SU-DHL-6 (cell line): ENCODE results near the gene DCBLD2.

Experiments used
- H2AFZ ChIP-seq: fragments of 200-600 bp; sonication (generic); 2 replicates; pipeline ENCODE4 v1.6.1; 2014; ENCODE audit warnings: low read depth, mild to moderate bottlenecking, moderate library complexity, mixed read lengths, antibody characterized with exemption, low read length; ENCODE audit not compliant: severe bottlenecking
- H3F3A ChIP-seq: fragments of 200-600 bp; shearing (Covaris generic); 2 replicates; pipeline ENCODE4 v1.6.0; 2016; ENCODE audit warnings: antibody characterized with exemption, mild to moderate bottlenecking; ENCODE audit not compliant: insufficient read depth
- H3K27ac ChIP-seq: fragments of 200-600 bp; sonication (generic); 2 replicates; pipeline ENCODE4 v1.5.1; 2016; ENCODE audit warnings: low read depth, mild to moderate bottlenecking, low read length, moderate library complexity, mixed read lengths
- H3K27me3 ChIP-seq: fragments of 200-600 bp; sonication (generic), shearing (Covaris generic); 2 replicates; pipeline ENCODE4 v1.6.0; 2014; ENCODE audit warnings: mild to moderate bottlenecking, low read length
- H3K36me3 ChIP-seq: fragments of 200-600 bp; sonication (generic); 2 replicates; pipeline ENCODE4 v1.6.1; 2014; ENCODE audit warnings: mild to moderate bottlenecking, low read length, mixed read lengths
- H3K4me2 ChIP-seq: fragments of 300-600, 200-600 bp; shearing (Covaris generic), sonication (generic); 2 replicates; pipeline ENCODE4 v1.6.0; 2014; ENCODE audit warnings: low read length, low read depth, mild to moderate bottlenecking; ENCODE audit not compliant: poor library complexity, severe bottlenecking
- H3K4me3 ChIP-seq: fragments of 200-600 bp; sonication (generic); 2 replicates; pipeline ENCODE4 v1.5.1; 2014; ENCODE audit warnings: antibody characterized with exemption, low read length, mild to moderate bottlenecking, mixed read lengths; ENCODE audit not compliant: insufficient read depth, poor library complexity, severe bottlenecking
- H3K79me2 ChIP-seq: fragments of 200-600 bp; sonication (generic); 2 replicates; pipeline ENCODE4 v1.6.1; 2014; ENCODE audit warnings: mild to moderate bottlenecking, low read length, moderate library complexity; ENCODE audit not compliant: insufficient read depth
- H3K9ac ChIP-seq: fragments of 200-600 bp; sonication (generic); 2 replicates; pipeline ENCODE4 v1.7.0; 2014; ENCODE audit warnings: mild to moderate bottlenecking, low read length
- H3K9me2 ChIP-seq: fragments of 200-600 bp; sonication (generic); replicated peaks from 2 replicates; pipeline ENCODE4 v1.6.1; 2014; ENCODE audit warnings: low read length; ENCODE audit not compliant: insufficient read depth
- H3K9me3 ChIP-seq: fragments of 200-600 bp; sonication (generic); 2 replicates; pipeline ENCODE4 v1.6.1; 2014; ENCODE audit warnings: low read length, mixed read lengths; ENCODE audit not compliant: insufficient read depth
- H4K20me1 ChIP-seq: fragments of 200-600 bp; sonication (generic); 2 replicates; pipeline ENCODE4 v1.6.1; 2014; ENCODE audit warnings: low read depth, mild to moderate bottlenecking, antibody characterized with exemption, low read length, moderate library complexity, mixed read lengths
- EZH2phosphoT487 ChIP-seq: fragments of 200-600 bp; sonication (generic), shearing (Covaris generic); conservative IDR thresholded peaks from 2 replicates; pipeline ENCODE4 v1.6.1; 2018; ENCODE audit warnings: mild to moderate bottlenecking, antibody characterized with exemption, low read length, moderate library complexity, mixed read lengths
- TF ChIP-seq, protein P1 (sequence below): fragments of 200-600 bp; sonication (generic); IDR thresholded peaks from one replicate; pipeline ENCODE4 v1.5.1; 2017; ENCODE audit warnings: antibody characterized with exemption, mild to moderate bottlenecking, low read length, moderate library complexity; ENCODE audit not compliant: insufficient read depth, poor library complexity, severe bottlenecking

Gene DCBLD2

GRCh38 chr3:98806521-98806920, 95.0 kb downstream of the DCBLD2 start:
- Histone ChIP-seq H3K79me2 (no peaks in the 10 kb centered on the region), H3K4me3 (no peak overlapping the region), H4K20me1 (no peaks in the 10 kb centered on the region), H2AFZ (no peak overlapping the region), H3K27ac (no peak overlapping the region), H3K27me3 (no peaks in the 10 kb centered on the region), H3K9me2 (no peaks in the 10 kb centered on the region), H3F3A (no peaks in the 10 kb centered on the region), H3K9me3 (no peaks in the 10 kb centered on the region), H3K4me2 (no peak overlapping the region), H3K36me3 (no peaks in the 10 kb centered on the region), H3K9ac (no peak overlapping the region)
- no peak for TF ChIP-seq EZH2phosphoT487
- TF ChIP-seq, protein P1, sequence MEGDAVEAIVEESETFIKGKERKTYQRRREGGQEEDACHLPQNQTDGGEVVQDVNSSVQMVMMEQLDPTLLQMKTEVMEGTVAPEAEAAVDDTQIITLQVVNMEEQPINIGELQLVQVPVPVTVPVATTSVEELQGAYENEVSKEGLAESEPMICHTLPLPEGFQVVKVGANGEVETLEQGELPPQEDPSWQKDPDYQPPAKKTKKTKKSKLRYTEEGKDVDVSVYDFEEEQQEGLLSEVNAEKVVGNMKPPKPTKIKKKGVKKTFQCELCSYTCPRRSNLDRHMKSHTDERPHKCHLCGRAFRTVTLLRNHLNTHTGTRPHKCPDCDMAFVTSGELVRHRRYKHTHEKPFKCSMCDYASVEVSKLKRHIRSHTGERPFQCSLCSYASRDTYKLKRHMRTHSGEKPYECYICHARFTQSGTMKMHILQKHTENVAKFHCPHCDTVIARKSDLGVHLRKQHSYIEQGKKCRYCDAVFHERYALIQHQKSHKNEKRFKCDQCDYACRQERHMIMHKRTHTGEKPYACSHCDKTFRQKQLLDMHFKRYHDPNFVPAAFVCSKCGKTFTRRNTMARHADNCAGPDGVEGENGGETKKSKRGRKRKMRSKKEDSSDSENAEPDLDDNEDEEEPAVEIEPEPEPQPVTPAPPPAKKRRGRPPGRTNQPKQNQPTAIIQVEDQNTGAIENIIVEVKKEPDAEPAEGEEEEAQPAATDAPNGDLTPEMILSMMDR, result no peak

- no peaks in the 10 kb centered on the region for H3K27me3 ChIP-seq
- no peaks in the 10 kb centered on the region for H3K79me2 ChIP-seq
- H3K27ac ChIP-seq, result no peak overlapping the region
- H3K9me3 ChIP-seq, result no peaks in the 10 kb centered on the region
- H3K36me3 ChIP-seq, result no peaks in the 10 kb centered on the region
- H3K9ac ChIP-seq, result no peak overlapping the region
- no peaks in the 10 kb centered on the region for H3F3A ChIP-seq
- no peaks in the 10 kb centered on the region for H3K9me2 ChIP-seq
- no peak overlapping the region for H3K4me3 ChIP-seq
- no peak overlapping the region for H3K4me2 ChIP-seq
- H2AFZ ChIP-seq, result no peak overlapping the region
- no peaks in the 10 kb centered on the region for H4K20me1 ChIP-seq
- no peak for TF ChIP-seq EZH2phosphoT487
- TF ChIP-seq, protein P1, result no peak
These were observed 95.9 kb downstream of the DCBLD2 start for GRCh38 chr3:98805571-98805970.

DNA sequence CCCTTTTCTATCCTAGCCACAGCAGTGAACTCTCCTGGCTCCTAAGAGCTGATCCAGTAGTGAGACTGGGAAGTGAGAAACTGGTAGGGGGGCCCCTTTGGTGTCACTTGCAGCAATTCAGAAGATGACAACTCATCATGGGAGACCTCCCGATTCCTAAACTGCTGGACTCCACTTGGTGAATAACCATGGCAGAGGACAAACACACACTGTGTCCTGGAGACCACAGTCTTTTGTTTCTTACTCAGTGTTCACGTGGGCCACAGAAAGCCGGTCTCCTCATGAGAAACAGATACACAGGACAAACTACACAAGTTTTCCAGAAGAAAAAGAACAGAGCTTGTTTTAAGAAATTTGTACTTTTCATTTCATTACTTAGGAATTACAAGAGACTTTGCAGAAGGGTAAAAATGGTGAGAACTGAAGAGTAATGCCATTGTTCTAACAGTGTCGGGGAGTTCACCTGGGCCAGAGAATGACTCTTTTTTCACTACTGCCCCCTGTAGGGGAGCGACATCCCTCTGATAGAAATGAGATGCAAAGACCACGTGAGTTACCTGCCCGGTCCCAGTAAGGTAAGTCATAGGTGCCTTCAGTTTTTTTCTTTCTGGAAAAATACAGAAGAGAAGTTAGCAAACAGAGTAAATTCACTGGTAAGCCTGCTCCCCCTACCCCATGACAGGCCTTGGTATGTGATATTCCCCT, 100.3 kb downstream of the DCBLD2 start:
- no peaks in the 10 kb centered on the region for H3K9me3 ChIP-seq
- no peaks in the 10 kb centered on the region for H3K79me2 ChIP-seq
- H3K9me2 ChIP-seq, result no peaks in the 10 kb centered on the region
- no peak overlapping the region for H3K4me2 ChIP-seq
- H3F3A ChIP-seq, result no peaks in the 10 kb centered on the region
- H3K9ac ChIP-seq, result no peak overlapping the region
- no peaks in the 10 kb centered on the region for H3K36me3 ChIP-seq
- no peak overlapping the region for H3K4me3 ChIP-seq
- H2AFZ ChIP-seq, result no peak overlapping the region
- no peak overlapping the region for H3K27ac ChIP-seq
- no peak for TF ChIP-seq EZH2phosphoT487
- TF ChIP-seq, protein P1, result no peak
- H4K20me1 ChIP-seq, result no peaks in the 10 kb centered on the region
- no peaks in the 10 kb centered on the region for H3K27me3 ChIP-seq
